CD4-positive, alpha-beta T cell treated with Interleukin-17A for 1 hour (primary cell): ENCODE measurements around the gene RGL1.

Source experiments
- DNase-seq: peaks from one replicate; pipeline ENCODE4 v3.0.0-alpha.2; 2020

The RGL1 gene

DNA sequence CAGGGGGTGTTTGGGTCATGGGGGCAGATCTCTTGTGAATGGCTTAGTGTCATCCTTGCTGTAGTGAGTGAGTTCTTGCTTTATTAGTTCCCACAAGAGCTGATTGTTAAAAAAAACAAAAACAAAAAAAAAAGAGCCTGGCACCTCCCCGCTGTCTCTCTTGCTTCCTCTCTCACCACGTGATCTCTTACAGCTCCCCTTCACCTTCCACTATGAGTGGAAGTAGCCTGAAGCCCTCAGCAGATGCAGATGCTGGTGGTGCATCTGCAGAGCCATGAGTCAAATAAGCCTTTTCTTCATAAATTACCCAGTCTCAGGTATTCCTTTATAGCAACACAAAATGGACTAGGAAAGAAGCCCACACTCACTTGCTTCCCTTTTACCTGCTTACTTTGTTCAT, 17.2 kb upstream of the RGL1 start:
- no peak for DNase-seq

DNA sequence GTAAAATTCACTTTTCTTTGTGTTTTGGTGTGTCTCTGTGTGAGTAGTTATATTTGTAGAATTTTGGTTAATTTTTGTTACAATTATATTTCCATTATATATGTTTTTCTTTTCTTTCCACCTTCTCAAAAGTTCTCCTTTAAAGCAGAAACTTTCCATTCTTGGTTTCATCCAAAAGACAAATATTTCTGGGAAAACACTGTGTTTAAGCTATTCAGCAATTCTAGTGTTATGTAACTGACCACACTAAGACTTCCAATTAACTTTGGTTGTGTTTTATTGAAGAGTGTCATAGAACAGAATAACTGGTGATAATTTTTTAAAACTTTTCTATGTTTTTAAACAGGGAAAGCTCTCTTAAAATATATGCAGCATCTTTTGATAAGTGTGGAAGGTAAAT, 13.6 kb upstream of the RGL1 start:
- no peak for DNase-seq

DNA sequence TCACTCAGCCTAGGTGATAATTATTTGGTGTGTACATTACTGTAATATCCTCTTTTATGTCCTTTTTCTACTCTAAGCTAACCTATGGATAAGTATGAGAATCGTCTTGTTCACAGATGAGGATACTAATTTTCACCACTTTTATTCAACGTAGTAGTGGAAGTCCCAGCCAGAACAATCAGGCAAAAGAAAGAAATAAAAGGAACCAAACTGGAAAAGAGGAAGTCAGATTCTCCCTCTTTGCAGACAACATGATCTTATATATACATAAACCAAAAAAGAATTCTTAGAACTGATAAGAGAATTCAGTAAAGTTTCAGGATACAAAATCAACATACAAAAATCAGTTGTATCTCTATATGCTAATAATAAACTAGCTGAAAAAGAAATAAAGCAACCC, 12.6 kb upstream of the RGL1 start:
- no peak for DNase-seq

DNA sequence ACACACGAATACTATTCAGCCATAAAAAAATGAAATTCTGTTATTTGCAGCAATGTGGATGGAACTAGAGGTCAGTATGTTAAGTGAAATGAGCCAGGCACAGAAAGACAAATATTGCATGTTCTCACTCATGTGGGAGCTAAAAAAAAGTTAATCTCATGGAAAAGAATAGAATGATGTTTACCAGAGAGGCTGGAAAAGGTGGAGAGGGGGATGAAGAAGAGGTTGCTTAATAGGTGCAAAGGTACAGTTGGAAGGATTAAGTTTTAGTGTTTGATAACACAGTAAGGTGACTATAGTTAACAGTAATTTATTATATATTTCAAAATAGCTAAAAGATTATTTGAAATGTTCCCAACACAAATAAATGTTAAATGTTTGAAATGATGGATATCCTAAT, 10.8 kb upstream of the RGL1 start:
- no peak for DNase-seq

DNA sequence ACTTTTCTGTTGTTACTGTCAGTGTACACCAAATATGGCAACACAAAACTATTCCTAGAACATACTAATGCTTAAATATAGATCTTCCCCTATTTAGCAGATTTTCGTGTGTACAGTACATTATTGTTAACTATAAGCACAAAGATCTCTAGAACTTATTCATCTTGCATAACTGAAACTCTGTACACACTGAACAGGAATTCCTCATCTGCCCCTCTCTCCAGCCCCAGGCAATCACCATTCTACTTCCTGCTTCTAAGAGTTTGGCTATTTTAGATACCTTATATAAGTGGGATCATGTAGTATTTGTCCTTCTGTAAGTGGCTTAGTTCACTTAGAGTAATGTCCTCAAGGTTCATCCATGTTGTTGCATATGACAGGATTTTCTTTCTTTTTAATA, 4.5 kb upstream of the RGL1 start:
- no peak for DNase-seq

DNA sequence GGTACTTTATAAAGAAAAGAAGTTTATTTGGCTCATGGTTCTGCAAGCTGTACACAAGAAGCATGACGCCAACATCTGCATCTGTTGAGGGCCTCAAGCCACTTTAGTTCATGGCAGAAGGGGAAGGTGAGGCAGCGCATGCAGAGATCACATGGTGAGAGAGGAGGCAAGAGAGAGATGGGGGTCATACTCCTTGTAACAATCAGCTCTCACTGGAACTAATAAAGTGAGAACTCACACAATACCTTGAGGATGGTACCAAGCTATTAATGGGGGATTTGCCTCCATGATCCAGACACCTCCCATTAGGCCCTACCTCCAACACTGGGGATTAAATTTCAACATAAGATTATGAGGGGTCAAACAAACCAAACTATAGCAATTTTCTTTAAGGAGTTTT, 3.3 kb upstream of the RGL1 start:
- no peak for DNase-seq

DNA sequence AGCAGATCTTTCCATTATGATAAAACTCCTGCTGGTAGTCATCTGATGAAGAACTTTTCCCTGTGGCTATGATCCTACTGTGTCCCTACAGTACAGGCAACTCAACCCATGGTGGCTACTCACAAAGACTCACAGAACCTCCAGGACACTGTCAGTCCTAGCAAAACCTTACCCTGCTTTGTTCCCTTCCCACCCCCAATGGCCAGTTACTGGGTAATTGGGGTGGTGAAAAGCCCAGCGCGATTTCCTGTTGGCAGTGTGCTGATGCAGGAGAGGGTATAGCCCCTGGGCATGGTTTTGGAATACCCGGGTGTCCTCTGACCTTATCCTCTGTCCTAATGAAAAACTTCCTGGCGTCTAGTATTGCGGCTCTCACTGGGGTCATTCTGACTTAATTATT, 533 bp upstream of the RGL1 start:
- no peak for DNase-seq

DNA sequence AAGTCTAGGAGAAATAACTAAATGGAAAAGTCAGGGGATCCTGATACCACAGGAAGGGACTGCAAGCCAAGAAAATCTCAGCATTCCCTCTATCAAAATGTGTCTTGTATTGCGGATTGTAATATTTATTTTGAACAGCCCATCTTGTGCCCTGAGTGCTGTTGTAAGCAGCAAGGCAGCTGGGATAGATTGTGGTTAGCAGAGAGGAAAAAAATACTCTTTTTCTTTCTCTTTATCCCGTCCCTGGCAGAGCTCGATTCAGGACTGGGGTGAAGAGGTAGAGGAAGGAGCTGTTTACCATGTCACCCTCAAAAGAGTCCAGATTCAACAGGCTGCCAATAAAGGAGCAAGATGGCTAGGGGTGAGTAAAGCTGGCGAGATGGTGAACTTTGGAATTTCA, 1.2 kb downstream of the RGL1 start:
- DNase-seq, result no peak

DNA sequence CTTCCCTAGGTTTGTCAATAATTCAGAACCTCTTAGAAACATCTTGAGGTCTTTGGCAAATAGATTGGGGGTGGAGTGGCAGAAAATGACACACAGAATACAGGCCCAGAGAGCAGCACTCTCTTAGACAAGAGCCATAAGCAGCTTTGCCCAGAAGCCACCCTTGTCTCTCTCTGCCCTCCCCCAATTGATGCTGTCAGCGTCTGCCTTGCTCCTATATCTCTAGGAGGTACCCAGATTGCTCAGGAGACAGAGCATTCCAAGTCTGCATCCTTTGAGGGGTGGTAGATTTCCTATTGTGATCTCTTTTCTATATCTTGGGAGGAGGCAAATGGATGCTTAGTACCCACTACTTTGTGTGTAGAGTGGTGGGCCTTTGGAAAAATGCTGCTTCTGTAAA, 1.8 kb downstream of the RGL1 start:
- no peak for DNase-seq

DNA sequence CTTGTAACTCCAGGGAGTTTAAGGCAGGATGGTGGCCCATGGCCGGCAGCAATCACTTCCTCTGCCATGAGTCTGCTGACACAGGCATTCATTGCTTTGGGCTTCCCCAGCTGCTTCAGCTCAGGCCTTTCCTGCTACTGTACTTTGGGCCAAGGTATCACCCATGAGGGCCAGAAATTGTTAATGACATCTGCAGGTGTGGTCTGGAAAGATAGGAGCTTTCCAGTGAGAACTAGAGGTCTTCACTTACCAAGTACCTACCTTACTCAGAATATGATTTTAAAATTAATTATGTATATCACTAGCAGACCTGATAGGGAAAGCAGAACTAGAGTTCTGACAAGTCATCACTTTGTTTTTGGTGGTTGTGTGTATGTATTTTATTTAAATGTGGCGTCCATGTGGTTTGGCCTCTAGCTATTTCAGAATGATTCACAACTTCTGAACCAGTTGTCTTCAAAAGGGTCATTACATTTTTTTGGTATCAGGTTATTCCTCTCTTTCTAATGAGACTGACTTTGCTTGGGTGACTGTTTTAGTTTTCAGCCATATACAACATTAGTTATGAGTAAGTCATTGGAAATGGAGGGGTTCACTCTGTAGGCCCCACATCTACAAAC, 2.7 kb downstream of the RGL1 start:
- DNase-seq, result no peak

DNA sequence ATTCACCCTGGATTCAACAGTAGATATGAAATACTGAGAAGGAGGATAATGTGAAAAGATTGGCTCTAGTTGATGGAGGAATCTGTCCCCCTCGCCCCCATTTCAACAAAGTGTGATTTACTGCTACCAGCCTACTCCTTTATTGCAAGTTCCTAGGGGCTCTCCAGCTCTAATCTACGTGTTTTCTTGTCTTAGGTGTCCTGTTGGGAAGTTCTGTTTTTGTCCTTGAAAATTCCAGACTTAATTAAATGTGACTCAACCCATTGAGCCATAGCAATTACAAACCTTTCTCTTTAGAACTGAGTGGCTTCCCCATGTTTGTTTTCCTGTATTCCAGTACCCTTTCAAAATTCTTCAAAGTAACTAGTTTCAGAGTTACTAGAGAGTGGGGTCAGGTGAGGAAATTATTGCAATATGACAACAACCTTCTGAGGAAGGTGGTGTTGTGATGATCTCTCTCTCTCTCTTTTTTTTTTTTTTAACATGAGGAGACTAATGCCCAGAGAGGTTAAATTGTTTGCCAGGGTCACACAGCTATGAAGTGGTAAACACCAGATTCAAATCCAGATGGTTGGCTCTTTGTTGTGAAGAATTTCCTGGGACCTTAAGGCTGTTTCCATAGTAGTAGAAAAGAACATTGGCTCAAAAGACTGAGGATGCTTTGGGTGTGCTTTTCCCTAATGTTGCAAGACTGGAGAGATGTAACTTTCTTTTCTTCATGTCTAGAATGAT, 3.5 kb downstream of the RGL1 start:
- no peak for DNase-seq

DNA sequence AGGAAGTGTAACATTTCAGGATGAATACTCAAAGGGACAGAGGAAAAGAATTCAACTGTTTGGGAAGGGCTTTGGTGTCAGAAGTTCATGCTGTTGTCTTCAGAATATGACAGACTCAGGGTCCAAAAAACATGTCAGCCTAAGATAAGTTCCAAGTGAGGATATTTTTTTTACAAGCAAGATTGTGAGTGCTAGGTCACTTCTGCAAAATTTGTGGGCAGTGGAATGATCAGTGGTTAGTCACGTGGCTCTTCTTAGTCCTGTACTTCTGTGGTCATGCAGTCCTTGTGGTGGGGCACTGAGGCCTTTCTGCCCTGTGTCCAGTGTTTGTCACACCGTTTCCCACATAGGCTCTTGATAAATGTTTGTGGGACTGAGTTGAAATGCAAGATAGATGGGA, 5.2 kb downstream of the RGL1 start:
- DNase-seq, result no peak

DNA sequence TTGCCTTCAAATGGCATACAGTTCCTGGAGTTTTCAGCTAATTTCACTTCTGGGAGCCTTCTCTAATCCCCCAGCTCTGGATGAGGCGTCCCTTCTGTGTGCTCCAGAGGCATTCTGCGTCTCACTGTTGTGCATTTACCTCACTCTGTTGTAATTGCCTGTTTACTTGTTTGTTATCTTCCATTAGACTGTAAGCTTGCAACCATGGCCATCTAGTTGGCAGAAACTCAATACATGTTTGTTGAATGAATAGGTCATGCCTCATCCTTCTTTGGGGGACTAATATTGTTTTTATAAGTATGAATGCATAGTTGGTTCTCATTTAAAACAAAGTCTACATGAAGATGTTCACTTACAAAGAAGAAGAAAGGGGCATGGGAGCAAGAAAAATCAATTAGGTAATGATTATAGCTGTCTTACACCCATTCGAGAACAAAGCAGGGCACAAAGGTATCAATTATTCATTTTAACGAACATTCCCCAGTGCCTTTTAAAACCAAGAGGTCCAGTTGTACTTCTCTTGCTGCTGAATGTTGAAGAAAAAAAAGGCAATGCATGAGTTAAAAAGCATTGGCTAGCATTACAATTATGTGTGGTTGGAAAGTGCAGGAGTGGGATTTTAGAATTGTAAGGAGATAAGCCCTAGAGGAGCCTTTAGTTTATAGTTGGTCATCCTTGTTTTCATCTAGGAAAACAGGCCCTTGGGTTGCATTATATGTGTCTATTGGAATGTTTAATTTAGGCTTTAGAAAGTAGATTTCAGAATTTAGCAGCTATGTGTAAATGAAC, 6.0 kb downstream of the RGL1 start:
- DNase-seq, result no peak

DNA sequence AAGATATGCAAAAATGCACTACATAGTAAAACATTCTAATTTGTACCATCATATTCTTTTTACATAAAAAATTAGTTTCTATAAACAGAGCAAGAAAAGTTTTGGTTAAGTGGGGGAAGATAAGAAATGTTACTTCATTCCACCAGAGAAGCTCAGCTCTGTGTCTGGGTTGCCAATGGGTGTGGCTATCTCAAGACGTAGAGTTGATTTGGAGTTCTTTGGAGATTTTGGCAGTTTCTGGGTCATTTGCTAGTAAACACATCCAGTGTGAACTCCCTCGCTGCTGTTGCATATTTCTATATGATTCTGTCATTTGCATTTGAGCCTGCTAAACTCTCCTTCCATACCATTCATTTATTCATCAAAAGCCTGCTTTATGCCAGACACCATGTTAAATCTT, 7.2 kb downstream of the RGL1 start:
- no peak for DNase-seq

DNA sequence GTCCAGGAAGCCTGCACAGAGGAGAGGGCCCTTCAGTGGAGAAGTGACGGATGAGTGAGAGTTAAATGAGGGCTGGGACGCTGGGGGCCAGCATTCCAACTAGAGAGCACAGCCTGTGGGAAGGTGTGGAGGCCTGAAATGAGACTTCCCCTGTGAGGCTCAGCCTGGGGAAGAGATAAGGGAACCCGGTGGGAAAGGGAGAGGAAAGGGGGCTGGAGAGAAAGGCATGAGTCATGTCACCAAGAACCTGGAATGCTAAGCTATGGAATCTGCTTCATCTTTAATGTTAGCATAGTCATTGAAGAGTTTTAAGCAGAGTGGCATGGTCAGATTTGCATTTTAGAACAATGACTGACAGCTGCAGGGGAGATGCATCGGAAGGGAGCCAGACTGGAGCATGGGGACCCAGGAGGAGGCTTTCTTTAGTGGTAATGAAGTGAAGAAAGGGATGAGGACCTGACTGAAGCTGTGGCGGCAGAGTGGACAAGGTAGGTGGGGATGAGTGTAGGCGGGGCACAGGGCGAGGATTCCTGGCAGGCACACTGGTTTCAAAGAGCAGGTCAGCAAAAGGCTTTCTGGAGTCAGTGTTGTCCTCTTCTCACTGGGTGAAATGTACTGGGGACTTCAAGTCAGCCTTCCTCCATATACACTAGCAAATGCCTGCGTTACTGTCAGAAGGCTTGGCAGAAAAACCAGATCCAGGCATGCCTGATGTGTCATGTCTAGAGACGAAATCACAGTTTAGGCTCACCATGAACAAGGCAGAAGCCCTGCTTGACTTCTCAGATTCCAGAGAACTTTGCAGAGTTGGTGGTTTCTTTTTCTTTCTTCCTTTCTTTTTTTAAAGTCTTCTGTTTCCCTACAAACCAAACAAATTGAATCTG, 8.0 kb downstream of the RGL1 start:
- no peak for DNase-seq

DNA sequence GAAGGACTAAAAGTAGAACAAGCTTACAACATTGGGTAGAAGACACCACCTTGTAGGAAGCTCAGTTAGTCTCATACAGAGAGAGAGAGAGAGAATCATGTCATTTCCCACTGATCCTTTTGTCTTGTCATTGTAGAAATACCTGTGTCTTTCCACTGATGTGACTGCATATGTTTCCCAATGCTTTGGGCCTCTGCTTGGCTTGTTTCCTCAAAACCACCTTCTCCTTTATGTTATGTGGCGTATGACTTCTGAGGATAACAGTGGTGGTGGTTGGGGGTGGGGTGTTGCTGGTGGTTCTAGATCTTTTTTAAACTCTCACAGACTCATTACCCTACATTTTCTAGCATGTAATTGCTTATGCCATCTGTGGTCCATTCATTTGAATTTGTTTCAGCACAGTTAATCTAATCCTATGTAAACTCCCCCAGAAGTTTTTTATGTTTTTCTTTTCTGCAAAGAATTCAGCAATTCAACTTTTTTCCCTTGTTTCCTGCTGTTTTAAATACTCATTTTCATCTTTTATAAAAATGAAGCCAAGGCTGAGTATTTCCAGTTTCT, 9.3 kb downstream of the RGL1 start:
- DNase-seq, result no peak

DNA sequence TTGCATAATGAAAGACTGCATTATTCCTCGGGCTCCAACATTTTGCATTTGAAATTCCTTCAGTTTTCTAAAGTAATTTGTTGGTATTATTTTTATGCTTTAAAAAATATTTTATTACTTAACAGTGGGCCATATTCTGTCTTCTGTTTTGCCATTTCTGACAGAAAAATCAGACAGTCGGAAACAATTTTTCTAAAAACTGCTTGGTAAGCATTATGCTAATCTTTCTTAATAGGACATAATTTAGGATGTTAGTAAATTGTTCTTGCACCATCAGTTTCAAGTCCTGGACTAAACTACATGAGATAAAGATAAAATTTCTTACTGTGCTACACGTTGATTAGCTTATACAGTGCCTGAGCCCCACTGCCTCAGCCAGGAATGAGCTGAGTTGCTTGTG, 11.2 kb downstream of the RGL1 start:
- no peak for DNase-seq

DNA sequence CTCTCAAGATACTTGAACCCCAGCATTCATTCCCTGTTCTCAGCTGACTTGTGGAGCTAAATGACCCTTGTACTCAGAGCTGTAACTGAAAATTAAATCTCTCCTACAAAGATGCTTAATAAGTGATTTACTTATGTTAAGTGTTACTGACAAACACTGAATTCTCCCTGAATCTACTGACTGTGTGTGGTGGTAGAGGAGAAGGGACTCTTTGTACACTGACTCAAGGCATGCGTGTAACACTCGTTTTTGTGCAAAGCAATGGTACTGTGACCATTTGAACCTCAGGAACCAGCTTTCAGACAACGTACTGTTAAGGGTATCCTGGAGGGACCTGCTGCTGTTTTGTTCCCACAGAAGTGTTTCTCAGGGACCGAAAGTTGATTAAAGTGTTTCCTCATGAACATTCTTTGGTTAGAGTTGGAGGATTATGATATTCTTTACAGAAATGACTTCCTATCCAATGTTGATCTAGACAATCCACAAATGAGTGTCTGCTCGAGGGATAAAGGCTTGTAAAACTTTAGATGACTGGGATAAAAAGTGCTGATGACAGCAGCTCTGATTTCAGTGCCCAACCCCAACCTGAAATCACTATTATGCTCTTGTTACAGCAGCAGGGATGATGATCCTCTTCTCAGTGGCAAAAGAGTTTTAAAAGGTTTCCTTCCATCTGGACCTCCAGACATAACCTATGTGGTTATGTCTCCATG, 12.8 kb downstream of the RGL1 start:
- no peak for DNase-seq

DNA sequence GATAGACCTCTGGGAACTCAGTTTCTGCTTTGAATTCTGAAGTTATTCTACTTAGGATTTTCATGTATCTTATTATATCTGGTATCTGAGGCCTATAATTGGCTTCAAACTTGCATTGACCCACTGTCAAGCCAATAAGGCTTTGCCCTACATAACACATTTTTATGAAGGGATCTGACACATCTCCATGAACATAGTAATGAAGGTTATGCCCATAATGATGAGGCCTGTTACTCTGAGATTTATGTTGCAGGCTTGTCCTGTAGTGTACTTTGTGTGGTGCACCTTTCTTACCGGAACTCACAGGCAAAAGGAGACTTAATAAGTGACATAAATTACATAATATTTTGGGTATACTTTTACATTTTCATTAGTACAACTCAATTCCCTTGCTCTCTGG, 14.1 kb downstream of the RGL1 start:
- DNase-seq, result no peak

DNA sequence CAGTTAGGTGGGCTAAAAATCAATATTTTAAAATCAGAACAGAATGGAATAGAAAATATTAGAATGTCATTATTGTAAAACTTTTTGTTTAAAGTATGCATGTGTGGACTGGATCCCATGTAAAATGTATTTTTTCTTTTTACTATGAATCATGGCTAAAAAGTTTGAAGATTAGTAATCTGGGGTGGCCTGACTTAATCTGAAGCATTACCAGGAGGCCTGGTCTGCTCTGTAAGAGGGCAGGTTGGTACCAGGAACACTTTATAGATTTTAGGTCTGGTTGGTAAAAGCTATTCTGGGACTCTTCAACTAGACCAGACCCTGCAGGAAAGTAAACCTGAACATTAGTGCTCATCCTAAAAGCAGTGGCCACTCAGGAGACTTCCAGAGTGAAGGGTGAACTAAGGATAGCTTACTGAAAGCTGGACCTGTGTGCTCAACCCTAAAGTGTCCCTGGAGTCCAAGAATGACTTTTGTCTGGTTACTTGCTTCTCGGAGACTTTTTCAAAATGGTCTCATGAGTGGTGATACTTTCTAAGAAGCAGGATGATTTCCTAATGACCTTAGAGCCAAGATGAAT, 16.5 kb downstream of the RGL1 start:
- no peak for DNase-seq

DNA sequence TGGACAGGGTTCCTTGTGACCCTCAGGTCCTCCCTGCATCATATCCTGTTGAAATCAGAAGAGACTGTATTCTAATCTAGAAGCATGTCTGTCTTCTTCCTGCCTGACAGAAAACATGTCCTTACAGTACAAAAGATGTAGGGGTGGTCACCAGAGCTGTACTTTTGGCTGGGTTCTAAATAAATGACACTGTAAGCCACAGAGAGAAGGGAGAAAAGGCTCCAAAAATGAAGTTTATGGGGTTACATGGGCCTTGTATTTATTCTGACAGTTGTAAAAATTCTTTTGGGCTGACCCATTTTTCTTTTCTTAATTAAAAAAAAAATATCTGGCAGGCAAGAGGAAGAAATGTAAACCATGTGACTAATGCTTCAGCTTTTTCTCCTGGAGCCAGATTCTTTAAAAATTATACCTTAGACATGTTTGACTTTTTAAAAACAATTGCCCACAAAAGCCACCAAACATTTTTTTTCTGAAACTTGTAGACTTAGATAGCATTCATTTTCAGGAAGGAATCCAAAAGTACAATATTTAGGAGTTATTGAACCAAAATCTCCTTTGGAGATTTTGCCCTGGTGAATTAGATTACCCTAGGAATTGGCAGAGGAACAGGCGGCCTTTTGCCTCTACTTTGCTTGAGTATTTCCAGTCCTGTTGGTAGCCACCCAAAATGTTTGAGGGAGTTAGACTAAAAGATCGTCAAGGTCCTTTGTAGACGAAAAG, 17.1 kb downstream of the RGL1 start:
- DNase-seq, result no peak
